Body of pancreas (tissue), 4 donors: ENCODE measurements around the gene SIAH3. TPM values are rescaled to one million over a fixed set of nuclear protein-coding genes. Genes with fewer than 3 reads are reported as not detected.

ENCODE experiments used
- ATAC-seq: fragments of 150-250 bp; one replicate; pipeline ENCODE4 v1.9.1; 2016
- DNase-seq, 4 donors: peaks; one replicate each; pipeline ENCODE4 v3.0.0-alpha.2; 2019
- H3K27ac ChIP-seq, 4 donors: fragments of 200-600 bp; sonication (generic); 1 replicate in 3 of 4; 2 replicates in 1 of 4; pipeline versions ENCODE4 v1.5.1 to v1.6.1; 2016 to 2019; ENCODE audit warnings: mild to moderate bottlenecking in 1 of 4, mixed read lengths in 1 of 4, moderate library complexity in 1 of 4
- H3K27me3 ChIP-seq, 2 donors: fragments of 200-600 bp; sonication (generic); one replicate each; pipeline ENCODE4 v1.6.0; 2016; ENCODE audit warnings: mild to moderate bottlenecking in 1 of 2
- H3K36me3 ChIP-seq, 2 donors: fragments of 200-600 bp; sonication (generic); replicated peaks in 1 of 2; 2 replicates each; pipeline ENCODE4 v1.5.1; 2016; ENCODE audit warnings: low read depth in 2 of 2; ENCODE audit not compliant: insufficient read depth in 1 of 2
- H3K4me1 ChIP-seq: fragments of 200-600 bp; sonication (generic); one replicate; pipeline ENCODE4 v1.6.0; 2016
- H3K4me3 ChIP-seq, 2 donors: fragments of 200-600 bp; sonication (generic); 1 replicate in 1 of 2; 2 replicates in 1 of 2; pipeline ENCODE4 v1.5.1; 2016 to 2019
- H3K9me3 ChIP-seq, 3 donors: fragments of 200-600 bp; sonication (generic); 1 replicate in 2 of 3; 2 replicates in 1 of 3; pipeline ENCODE4 v1.5.1; 2016
- POLR2A ChIP-seq, 3 donors: fragments of 450-650 bp; IDR thresholded peaks; one replicate each; pipeline ENCODE4 v1.6.1; 2016; ENCODE audit warnings: antibody characterized with exemption in 3 of 3, mild to moderate bottlenecking in 2 of 3
- WGBS, 2 donors: methylation state at CpG; one replicate each; pipeline ENCODE4 v1.1.5; 2017; 5-methylcytosine and 5-hydroxymethylcytosine counted together
- intact Hi-C: fragments of 100-400 bp; cut with DNase I; formaldehyde crosslinking; loops from one replicate; pipeline ENCODE4 v1.15.1; 2023
- total RNA-seq, 2 donors: library from RNA; depleted of rRNA; stranded (reverse); fragments of >200 nt; gene quantifications; one replicate each; pipeline ENCODE4 v1.1.0, GENCODE V29; 2016
- TF ChIP-seq, protein P1 (sequence below), 7 experiments: fragments of 450-650 bp in 4 of 7; fragments of 200-600 bp in 3 of 7; sonication (generic) in 3 of 7; IDR thresholded peaks; one replicate each; pipeline ENCODE4 v1.5.1; 2016 to 2019; ENCODE audit warnings: antibody characterized with exemption in 7 of 7

Gene SIAH3
- total RNA-seq, 2 donors from 2014 or later: under 0.01 TPM; not detected in 1

GRCh38 chr13:45778882-45779281, 72.7 kb downstream of the SIAH3 start:
- H3K9me3 ChIP-seq: no peaks in the 10 kb centered on the region
- peaks cover 9% of the 10 kb centered on the region for H3K4me1 ChIP-seq
- H3K4me3 ChIP-seq: no peak overlapping the region
- no peak for DNase-seq
- WGBS, 2 donors: 68 to 69% methylated on average over 4 of the region's 4 CpGs
- intact Hi-C loops: no loop called here
- no peaks in the 10 kb centered on the region for H3K36me3 ChIP-seq
- H3K27ac ChIP-seq: no peak overlapping the region
- ATAC-seq: no peak
- TF ChIP-seq, protein P1, sequence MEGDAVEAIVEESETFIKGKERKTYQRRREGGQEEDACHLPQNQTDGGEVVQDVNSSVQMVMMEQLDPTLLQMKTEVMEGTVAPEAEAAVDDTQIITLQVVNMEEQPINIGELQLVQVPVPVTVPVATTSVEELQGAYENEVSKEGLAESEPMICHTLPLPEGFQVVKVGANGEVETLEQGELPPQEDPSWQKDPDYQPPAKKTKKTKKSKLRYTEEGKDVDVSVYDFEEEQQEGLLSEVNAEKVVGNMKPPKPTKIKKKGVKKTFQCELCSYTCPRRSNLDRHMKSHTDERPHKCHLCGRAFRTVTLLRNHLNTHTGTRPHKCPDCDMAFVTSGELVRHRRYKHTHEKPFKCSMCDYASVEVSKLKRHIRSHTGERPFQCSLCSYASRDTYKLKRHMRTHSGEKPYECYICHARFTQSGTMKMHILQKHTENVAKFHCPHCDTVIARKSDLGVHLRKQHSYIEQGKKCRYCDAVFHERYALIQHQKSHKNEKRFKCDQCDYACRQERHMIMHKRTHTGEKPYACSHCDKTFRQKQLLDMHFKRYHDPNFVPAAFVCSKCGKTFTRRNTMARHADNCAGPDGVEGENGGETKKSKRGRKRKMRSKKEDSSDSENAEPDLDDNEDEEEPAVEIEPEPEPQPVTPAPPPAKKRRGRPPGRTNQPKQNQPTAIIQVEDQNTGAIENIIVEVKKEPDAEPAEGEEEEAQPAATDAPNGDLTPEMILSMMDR (IDR thresholded peaks at IDR 0.05): no peak
- TF ChIP-seq POLR2A (IDR thresholded peaks at IDR 0.05): no peak
- no peaks in the 10 kb centered on the region for H3K27me3 ChIP-seq

DNA sequence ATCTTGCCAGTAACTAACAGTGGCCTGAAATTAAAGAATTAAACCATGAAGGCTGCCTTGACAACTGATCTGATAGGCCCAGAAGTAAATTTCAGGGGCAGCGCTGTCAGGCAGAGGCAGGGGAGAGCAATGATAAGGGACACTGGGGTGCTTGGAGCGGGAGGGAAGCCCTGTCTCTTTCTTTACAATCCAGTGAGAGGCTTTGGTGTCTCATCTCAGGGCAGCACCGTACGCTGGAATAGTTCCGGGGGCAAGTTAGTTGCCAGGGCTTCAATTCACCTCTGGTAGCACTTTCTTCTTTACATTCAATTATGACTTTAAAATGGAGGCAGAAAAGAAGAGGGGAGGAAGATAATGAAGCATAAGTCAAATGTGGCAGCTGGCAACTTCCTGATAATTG, 74.8 kb downstream of the SIAH3 start:
- DNase-seq: no peak
- Histone ChIP-seq H3K27ac (no peak overlapping the region), H3K4me3 (no peak overlapping the region), H3K9me3 (no peaks in the 10 kb centered on the region), H3K36me3 (no peaks in the 10 kb centered on the region), H3K27me3 (no peaks in the 10 kb centered on the region), H3K4me1 (peaks cover 9% of the 10 kb centered on the region)
- no peak for TF ChIP-seq POLR2A (IDR thresholded peaks at IDR 0.05)
- TF ChIP-seq, protein P1 (IDR thresholded peaks at IDR 0.05): no peak
- WGBS, 2 donors: 69 to 81% methylated on average over 5 of the region's 5 CpGs
- no peak for ATAC-seq
- intact Hi-C loops: no loop called here

DNA sequence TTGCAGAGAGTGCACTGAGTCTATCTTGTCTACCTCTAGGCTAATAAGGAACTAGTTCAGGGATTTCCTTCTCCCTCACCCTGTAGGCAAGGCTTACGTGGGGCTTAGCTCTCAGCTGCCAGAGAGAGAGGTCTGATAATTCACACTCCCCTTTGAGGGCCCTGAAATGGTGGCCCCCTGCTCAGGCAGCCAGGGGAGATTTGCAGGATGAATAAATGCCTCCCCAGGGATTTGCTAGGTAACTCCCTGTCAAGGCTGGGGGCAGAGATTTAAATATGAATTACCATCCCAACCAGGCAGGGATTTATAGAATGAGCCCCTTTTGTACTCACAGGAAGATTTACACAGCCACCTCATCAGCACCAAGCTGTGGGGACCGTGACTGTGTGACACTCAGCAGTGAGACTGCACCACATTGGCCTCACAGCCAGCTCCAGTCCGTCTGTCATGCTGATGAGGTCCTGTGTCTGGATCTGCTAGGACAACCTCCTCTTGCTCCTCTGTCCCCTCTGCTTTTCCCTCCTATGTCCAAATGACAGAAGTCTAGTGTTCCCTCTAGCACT, 76.1 kb downstream of the SIAH3 start:
- Histone ChIP-seq H3K27me3 (no peaks in the 10 kb centered on the region), H3K9me3 (no peaks in the 10 kb centered on the region), H3K4me1 (no peaks in the 10 kb centered on the region), H3K36me3 (no peaks in the 10 kb centered on the region), H3K4me3 (no peak overlapping the region), H3K27ac (no peak overlapping the region)
- TF ChIP-seq POLR2A (IDR thresholded peaks at IDR 0.05): no peak
- TF ChIP-seq, protein P1 (IDR thresholded peaks at IDR 0.05): no peak
- ATAC-seq (no peak), DNase-seq (no peak)
- 59 to 84% methylated on average over 3 of the region's 3 CpGs for WGBS, 2 donors
- intact Hi-C loops: no loop called here

GRCh38 chr13:45773944-45774343, 77.6 kb downstream of the SIAH3 start:
- 79 to 85% methylated on average over 3 of the region's 3 CpGs for WGBS, 2 donors
- intact Hi-C loops: no loop called here
- no peak for ATAC-seq
- TF ChIP-seq POLR2A (IDR thresholded peaks at IDR 0.05): no peak
- TF ChIP-seq, protein P1 (IDR thresholded peaks at IDR 0.05): no peak
- no peak for DNase-seq
- no peaks in the 10 kb centered on the region for H3K36me3 ChIP-seq
- no peaks in the 10 kb centered on the region for H3K4me1 ChIP-seq
- no peaks in the 10 kb centered on the region for H3K9me3 ChIP-seq
- H3K27ac ChIP-seq: no peak overlapping the region
- H3K4me3 ChIP-seq: no peak overlapping the region
- no peaks in the 10 kb centered on the region for H3K27me3 ChIP-seq

- ATAC-seq: no peak
- no peaks in the 10 kb centered on the region for H3K27me3 ChIP-seq
- H3K9me3 ChIP-seq: no peaks in the 10 kb centered on the region
- no peaks in the 10 kb centered on the region for H3K4me1 ChIP-seq
- TF ChIP-seq, protein P1 (IDR thresholded peaks at IDR 0.05): no peak
- TF ChIP-seq POLR2A (IDR thresholded peaks at IDR 0.05): no peak
- no peaks in the 10 kb centered on the region for H3K36me3 ChIP-seq
- WGBS, 2 donors: 79 to 89% methylated on average over 2 of the region's 2 CpGs
- DNase-seq: no peak
- no peak overlapping the region for H3K27ac ChIP-seq
- H3K4me3 ChIP-seq: no peak overlapping the region
- intact Hi-C loops: no loop called here
Observed at GRCh38 chr13:45773236-45773635, 78.3 kb downstream of the SIAH3 start.
